Ishikawa (cell line): ENCODE measurements around the gene FBXO31.

ENCODE experiments used
- CEBPB ChIP-seq: IDR thresholded peaks from 2 replicates; pipeline ENCODE4 v1.6.1; 2012
- CREB1 ChIP-seq: IDR thresholded peaks from 2 replicates; pipeline ENCODE4 v1.6.1; 2012; ENCODE audit warnings: low read depth
- EGR1 ChIP-seq: IDR thresholded peaks from 2 replicates; pipeline ENCODE4 v1.6.1; 2012
- EP300 ChIP-seq: IDR thresholded peaks from 2 replicates; pipeline ENCODE4 v1.6.1; 2012; ENCODE audit warnings: borderline replicate concordance
- FOXM1 ChIP-seq: IDR thresholded peaks from 2 replicates; pipeline ENCODE4 v1.6.1; 2012; ENCODE audit warnings: low read depth, borderline replicate concordance
- MAX ChIP-seq: IDR thresholded peaks from 2 replicates; pipeline ENCODE4 v1.6.1; 2012
- NFIC ChIP-seq: IDR thresholded peaks from 2 replicates; pipeline ENCODE4 v1.6.1; 2012
- RAD21 ChIP-seq: IDR thresholded peaks from 2 replicates; pipeline ENCODE4 v1.6.1; 2012; ENCODE audit warnings: low read depth
- REST ChIP-seq: IDR thresholded peaks from 2 replicates; pipeline ENCODE4 v1.6.1; 2012; ENCODE audit warnings: low read depth, mild to moderate bottlenecking
- TAF1 ChIP-seq: IDR thresholded peaks from 2 replicates; pipeline ENCODE4 v1.6.1; 2012; ENCODE audit warnings: low read depth, mild to moderate bottlenecking
- TCF12 ChIP-seq: IDR thresholded peaks from 2 replicates; pipeline ENCODE4 v1.6.1; 2012; ENCODE audit warnings: low read depth
- TEAD4 ChIP-seq: IDR thresholded peaks from 2 replicates; pipeline ENCODE4 v1.6.1; 2012
- USF1 ChIP-seq: IDR thresholded peaks from 2 replicates; pipeline ENCODE4 v1.6.1; 2012
- YY1 ChIP-seq: IDR thresholded peaks from 2 replicates; pipeline ENCODE4 v1.6.1; 2012; ENCODE audit warnings: low read depth
- ZBTB7A ChIP-seq: IDR thresholded peaks from 2 replicates; pipeline ENCODE4 v1.6.1; 2012; ENCODE audit warnings: low read depth

FBXO31 gene

DNA sequence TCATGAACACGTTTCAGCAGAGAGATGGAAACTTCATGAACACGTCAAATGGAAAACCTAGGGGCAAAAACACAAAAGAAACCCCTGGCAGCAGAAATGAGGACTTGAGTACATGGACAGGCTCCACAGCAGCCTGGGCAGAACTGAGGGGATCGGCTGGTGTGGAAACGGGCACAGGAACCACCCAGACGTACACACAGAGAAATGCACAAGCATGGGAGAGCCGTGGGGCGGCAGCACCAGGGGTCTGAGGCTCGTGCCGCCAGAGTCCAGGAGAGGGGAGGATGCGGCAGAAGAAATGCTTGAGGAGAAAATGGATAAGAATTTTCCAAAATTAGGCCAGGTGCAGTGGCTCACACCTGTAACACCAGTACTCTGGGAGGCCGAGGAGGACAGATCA, 38.5 kb upstream of the FBXO31 start:
- TF ChIP-seq REST (no peak), EP300 (no peak), TCF12 (no peak), MAX (no peak)

GRCh38 chr16:87421003-87421912, 37.7 kb upstream of the FBXO31 start:
- TF ChIP-seq USF1 (no peak), CREB1 (no peak), EGR1 (no peak), YY1 (no peak), FOXM1 (no peak), RAD21 (no peak)

DNA sequence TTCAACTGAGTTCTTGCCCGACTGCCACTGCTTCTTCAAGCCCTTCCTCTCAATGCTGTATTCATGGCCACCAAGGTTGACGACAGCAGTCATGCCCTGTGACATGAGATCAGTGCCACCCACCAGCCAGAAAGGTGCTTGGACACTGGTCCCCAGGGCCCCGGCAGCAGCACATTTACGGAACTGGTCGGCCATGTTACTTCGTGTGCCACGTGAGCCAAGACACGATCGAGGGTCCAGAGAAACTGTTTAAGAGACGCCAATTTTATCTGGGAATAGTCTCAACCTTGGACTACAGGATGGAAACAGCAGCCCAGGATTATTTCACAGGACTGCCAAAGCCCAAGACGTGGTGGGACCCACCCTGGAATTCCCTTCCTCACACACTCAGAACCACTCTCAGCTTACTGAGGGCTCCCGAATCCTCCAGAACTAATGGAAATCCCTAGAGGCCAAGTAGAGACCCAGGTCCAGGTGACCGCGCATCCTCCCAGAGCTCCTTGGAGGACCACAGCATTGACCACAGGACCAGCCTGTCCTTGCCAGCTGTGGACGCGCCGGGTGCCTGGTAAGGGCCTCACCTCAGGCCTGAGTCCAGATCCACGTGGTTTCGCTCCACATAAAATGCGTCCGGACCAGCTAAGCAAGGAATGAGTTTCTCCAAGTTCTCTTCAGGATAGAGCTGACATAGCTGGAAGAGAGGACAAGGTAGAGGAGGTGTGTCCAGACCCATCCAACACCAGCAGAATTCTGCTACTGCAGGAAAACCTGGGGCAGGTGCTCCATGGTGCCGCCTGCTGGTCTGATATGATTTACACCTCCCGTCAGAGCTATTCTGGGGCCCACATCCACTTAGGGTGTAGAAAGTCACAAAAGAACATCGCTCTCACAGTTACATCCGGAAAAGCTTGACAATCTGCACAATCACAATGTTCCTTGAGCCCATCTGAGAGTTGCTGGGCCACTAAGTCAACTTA, 36.7 kb upstream of the FBXO31 start:
- TF ChIP-seq EGR1 (no peak), RAD21 (no peak), REST (no peak), USF1 (no peak), TAF1 (no peak), ZBTB7A (no peak)

GRCh38 chr16:87418644-87419043, 35.1 kb upstream of the FBXO31 start:
- no peak for TF ChIP-seq EP300
- no peak for TF ChIP-seq TCF12
- no peak for TF ChIP-seq TEAD4
- TF ChIP-seq YY1: no peak
- TF ChIP-seq CEBPB: no peak
- TF ChIP-seq MAX: no peak
- no peak for TF ChIP-seq FOXM1
- no peak for TF ChIP-seq NFIC
- TF ChIP-seq TAF1: no peak
- TF ChIP-seq REST: no peak
- TF ChIP-seq ZBTB7A: no peak
